Measurements from ENCODE around the gene CERS6. TPM values are rescaled to one million over a fixed set of nuclear protein-coding genes. Genes with fewer than 3 reads are reported as not detected.

The CERS6 gene
- total RNA-seq, 1 experiment from 2014 or later = 17.3 TPM

GRCh38 chr2:168518555-168519066 lies 62.5 kb downstream of the CERS6 start (continued):
- no peak for TF ChIP-seq ARID4B (CRISPR knock-in tag; IDR thresholded peaks at IDR 0.05; ENCODE audit: borderline replicate concordance)
- TF ChIP-seq ESRRA (CRISPR knock-in tag; IDR thresholded peaks at IDR 0.05; ENCODE audit: borderline replicate concordance) = no peak
- no peak for TF ChIP-seq ZBTB21 (CRISPR knock-in tag; IDR thresholded peaks at IDR 0.05; ENCODE audit: borderline replicate concordance)
- no peak for TF ChIP-seq SMAD3 (CRISPR knock-in tag; IDR thresholded peaks at IDR 0.05; ENCODE audit: borderline replicate concordance)

DNA sequence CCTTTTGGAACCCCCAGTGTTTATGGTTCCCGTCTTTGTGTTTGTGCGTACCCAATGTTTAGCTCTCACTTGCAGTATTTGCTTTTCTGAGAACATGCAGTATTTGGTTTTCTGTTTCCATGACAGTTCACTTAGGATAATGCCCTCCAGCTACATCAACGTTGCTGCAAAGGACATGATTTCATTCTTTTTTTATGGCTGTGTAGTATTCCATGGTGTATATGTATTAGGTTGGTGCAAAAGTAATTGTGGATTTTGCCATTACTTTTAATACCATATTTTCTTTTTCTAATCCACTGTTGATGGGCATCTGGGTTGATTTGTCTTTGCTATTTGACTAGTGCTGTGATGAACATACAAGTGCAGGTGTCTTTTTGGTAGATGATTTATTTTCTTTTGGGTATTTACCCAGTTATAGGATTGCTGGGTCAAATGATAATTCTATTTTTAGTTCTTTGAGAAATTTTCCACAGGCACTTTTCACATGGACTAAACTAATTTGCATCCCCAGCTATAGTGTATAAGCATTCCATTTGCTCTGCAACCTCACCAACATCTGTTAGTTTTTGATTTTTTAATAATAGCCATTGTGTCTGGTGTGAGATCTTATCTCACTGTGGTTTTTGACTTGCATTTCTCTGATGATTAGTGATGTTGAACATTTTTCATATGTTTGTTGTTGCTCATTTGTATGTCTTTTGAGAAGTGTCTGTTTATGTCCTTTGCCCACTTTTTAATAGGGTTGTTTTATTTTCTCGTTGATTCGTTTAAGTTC lies 63.6 kb downstream of the CERS6 start:
- no peak for DNase-seq (ENCODE audit: low spot score)
- ChIA-PET POLR2A (no interaction called here), CTCF (interaction anchor here (1.8 kb wide), 1 partner anchor 25 kb away, joined by 6 read pairs; no protein-coding TSS in a partner anchor)
- ATAC-seq = no peak
- no peak overlapping the region for H3K4me3 Mint-ChIP-seq
- H3K9me3 Mint-ChIP-seq = no peaks in the 10 kb centered on the region
- no peak overlapping the region for H3K27ac Mint-ChIP-seq
- no peaks in the 10 kb centered on the region for H3K36me3 Mint-ChIP-seq
- H3K4me1 Mint-ChIP-seq = peaks cover 44% of the 10 kb centered on the region
- no peaks in the 10 kb centered on the region for H3K27me3 Mint-ChIP-seq (ENCODE audit: low read depth)
- TF ChIP-seq GTF2I (CRISPR knock-in tag; conservative IDR thresholded peaks at IDR 0.05) (no peak), MXD4 (CRISPR knock-in tag; IDR thresholded peaks at IDR 0.05; ENCODE audit: borderline replicate concordance) (no peak), ZNF512 (CRISPR knock-in tag; IDR thresholded peaks at IDR 0.05; ENCODE audit: borderline replicate concordance) (no peak), ZNF138 (CRISPR knock-in tag; conservative IDR thresholded peaks at IDR 0.05) (no peak), SP1 (CRISPR knock-in tag; conservative IDR thresholded peaks at IDR 0.05) (no peak), FOXJ3 (CRISPR knock-in tag; IDR thresholded peaks at IDR 0.05; ENCODE audit: borderline replicate concordance) (no peak), KAT7 (CRISPR knock-in tag; IDR thresholded peaks at IDR 0.05; ENCODE audit: borderline replicate concordance) (no peak), ATF3 (CRISPR knock-in tag; conservative IDR thresholded peaks at IDR 0.05) (no peak), AFF4 (CRISPR knock-in tag; IDR thresholded peaks at IDR 0.05; ENCODE audit: borderline replicate concordance) (no peak), ETV6 (CRISPR knock-in tag; IDR thresholded peaks at IDR 0.05) (no peak), SMAD4 (CRISPR knock-in tag; IDR thresholded peaks at IDR 0.05) (no peak), EMX1 (CRISPR knock-in tag; IDR thresholded peaks at IDR 0.05) (no peak), NFE2L1 (CRISPR knock-in tag; IDR thresholded peaks at IDR 0.05) (no peak), GABPB1 (CRISPR knock-in tag; IDR thresholded peaks at IDR 0.05) (no peak)
- TF ChIP-seq, protein P1, sequence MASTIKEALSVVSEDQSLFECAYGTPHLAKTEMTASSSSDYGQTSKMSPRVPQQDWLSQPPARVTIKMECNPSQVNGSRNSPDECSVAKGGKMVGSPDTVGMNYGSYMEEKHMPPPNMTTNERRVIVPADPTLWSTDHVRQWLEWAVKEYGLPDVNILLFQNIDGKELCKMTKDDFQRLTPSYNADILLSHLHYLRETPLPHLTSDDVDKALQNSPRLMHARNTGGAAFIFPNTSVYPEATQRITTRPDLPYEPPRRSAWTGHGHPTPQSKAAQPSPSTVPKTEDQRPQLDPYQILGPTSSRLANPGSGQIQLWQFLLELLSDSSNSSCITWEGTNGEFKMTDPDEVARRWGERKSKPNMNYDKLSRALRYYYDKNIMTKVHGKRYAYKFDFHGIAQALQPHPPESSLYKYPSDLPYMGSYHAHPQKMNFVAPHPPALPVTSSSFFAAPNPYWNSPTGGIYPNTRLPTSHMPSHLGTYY (CRISPR knock-in tag; IDR thresholded peaks at IDR 0.05) = no peak
- TF ChIP-seq, protein P2, sequence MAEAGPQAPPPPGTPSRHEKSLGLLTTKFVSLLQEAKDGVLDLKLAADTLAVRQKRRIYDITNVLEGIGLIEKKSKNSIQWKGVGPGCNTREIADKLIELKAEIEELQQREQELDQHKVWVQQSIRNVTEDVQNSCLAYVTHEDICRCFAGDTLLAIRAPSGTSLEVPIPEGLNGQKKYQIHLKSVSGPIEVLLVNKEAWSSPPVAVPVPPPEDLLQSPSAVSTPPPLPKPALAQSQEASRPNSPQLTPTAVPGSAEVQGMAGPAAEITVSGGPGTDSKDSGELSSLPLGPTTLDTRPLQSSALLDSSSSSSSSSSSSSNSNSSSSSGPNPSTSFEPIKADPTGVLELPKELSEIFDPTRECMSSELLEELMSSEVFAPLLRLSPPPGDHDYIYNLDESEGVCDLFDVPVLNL (CRISPR knock-in tag; IDR thresholded peaks at IDR 0.05; ENCODE audit: borderline replicate concordance, low read depth) = no peak
- TF ChIP-seq, protein P3, sequence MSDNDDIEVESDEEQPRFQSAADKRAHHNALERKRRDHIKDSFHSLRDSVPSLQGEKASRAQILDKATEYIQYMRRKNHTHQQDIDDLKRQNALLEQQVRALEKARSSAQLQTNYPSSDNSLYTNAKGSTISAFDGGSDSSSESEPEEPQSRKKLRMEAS (CRISPR knock-in tag; IDR thresholded peaks at IDR 0.05) = no peak

Measured in WTC11 (cell line).